Limb (tissue), 2 donors: ENCODE data around the gene PTGDR2.

Source experiments
- DNase-seq, 2 donors: peaks; one replicate each; pipeline ENCODE4 v3.0.0-alpha.2; 2016; ENCODE audit errors: extremely low spot score in 2 of 2

PTGDR2 gene

DNA sequence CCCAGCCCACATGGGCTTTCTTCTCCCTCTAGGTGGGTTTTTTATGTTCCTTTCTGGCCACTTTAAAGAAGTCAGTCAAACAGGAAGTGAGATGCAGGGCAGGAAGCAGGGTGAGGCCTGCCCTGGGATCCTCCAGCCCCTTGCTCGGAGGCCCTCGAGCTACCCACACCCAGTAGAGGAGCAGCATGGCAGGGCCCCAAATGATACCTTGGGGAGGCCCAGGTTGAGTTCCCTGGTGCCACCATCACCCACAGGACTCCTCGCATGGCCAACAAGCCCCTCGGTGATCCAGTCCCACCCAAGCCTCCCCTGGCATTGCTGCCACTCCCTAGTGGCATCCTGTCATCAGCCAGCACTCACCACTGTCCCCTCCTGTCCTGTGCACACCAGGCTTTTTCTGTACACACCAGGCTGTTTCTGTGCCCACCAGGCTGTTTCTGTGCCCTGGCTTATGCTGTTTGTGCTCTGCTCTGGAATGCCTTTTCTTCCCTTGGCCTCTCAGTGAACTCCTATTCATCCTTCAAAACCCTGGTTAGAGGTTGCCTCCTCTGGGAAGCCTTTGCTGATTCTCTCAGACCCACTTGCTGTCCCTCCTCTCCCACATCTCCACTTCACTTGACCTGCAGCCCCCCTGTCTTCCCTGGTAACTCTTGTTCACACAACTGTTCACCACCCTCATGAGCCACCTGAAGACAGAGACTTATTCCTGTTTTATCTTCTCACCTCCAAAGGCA, 3.1 kb upstream of the PTGDR2 start:
- DNase-seq = no peak

GRCh38 chr11:60858236-60858635, 2.5 kb upstream of the PTGDR2 start:
- DNase-seq = no peak

DNA sequence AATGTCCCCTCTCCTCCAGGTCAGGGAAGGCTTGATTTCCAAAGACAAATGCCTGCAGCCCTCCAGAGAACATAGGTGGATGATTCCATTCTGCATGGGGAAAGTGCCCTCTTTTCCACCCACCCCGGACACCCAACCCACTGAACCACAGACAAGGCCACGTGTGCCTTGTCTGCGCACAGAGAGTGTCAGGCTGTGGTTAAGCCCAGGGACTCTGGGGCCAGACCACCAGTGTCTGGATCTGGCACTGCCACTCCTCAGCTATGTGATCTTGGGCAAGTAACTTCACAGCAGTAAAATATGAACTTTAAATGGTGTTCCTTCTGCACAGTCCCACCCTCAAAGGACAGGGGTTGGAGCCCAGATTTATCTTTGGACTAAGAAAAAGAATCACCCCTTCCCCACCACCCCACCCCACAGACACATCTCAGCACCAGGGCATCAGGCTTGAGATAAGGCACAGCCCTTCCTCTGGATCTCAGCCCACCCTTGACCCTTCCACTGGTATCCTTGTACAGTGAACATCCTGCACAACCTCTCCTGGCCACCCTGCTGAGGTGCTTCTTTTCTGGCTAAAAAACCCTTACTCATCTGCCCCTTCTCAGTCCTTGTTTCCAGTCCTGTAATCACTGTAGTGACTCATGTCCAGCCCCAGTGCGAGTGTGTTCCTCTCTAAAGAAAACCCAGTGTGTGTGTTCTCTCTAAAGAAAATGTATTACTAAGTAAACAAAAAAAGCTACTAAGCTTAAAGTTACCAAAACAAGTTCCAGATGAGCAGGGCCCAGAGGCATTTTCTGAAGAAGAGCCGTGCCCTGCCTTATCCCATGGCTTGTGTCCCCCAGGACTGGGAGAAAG, 1.9 kb upstream of the PTGDR2 start:
- no peak for DNase-seq

- no peak for DNase-seq
These were observed 664 bp downstream of the PTGDR2 start for GRCh38 chr11:60854847-60855725.

- DNase-seq = no peak
These were observed 1.5 kb downstream of the PTGDR2 start for GRCh38 chr11:60854140-60854846.

DNA sequence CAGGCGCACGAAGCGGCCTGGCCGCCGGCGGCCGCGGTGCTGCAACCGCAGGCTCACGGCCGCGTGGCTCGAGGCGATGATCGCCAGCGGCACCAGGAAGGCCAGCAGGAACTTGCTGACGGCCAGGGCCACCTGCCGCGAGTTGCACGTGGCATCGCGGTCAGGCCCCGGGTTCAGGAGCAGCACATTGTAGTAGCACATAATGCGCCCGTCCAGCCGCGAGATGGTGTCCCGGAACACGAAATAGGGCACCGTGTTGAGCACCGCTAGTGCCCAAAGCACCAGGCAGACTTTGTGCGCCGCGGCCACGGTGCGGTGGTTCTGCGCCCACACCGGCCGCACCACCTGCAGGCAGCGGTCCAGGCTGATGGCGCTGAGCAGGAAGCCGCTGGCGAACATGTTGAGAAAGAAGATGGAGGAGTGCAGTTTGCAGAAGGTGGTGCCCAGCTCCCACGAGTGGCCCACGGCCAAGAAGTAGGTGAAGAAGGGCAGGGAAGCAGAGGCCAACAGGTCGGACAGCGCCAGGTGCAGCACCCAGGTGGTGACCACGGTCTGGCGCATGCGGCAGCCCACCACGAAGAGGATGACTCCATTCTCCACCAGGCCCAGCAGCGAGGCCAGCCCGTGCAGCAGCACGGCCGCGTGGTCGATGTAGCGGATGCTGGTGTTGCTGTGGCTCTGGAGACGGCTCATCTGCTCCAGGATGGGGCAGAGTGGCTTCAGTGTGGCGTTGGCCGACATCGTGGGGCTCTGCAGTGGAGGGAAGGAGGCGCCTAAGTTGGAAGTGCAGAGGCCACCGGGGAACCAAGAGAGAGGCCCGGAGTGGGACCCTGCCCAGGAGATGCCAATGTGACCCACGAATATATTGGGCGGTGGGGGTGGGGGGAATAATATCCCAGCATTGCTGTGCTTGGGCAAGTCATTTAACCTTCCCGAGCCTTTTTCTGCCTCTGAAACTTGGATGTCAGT, 2.5 kb downstream of the PTGDR2 start:
- DNase-seq = no peak

- DNase-seq = peak in 1 of 2 donors; percentile 51
These were observed 3.4 kb downstream of the PTGDR2 start for GRCh38 chr11:60852117-60852981.

DNA sequence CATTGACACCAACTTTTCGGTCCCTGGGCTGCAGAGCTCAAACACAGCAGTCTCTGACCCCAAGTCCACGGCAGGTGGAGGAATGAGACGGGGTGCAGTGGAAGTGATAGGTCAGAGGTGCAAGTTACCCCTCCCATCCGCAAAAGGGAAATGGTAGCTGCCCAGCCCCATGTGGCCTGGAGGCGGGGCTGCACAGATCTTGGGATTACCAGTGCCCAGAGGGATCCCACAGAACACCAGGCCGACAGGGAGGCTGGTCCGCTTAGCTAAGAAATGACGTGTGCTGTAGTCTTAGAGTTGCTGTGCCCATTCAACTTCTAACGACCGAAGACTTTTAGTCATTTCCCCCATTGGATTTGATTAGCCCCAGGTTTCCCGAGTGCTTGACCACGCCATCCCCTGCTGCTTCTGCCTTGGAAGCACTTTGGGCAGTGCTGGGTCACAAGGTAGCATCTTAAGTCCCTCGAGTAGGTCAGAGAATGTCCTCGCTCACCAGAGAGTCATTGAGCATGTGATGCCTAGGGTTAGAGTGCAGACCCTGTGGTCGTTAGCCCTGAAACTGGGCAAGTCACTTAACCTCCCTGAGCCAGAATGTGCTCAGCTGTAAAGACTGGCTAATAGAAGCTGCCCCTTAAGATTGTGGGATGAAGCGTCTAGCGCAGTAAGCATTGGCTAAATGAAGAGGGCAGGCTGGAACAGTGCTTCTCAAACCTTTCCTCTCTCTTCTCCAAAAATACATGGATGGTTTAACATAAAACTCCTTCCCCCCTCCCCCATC, 4.2 kb downstream of the PTGDR2 start:
- DNase-seq = no peak

GRCh38 chr11:60849641-60850520, 5.9 kb downstream of the PTGDR2 start:
- no peak for DNase-seq

DNA sequence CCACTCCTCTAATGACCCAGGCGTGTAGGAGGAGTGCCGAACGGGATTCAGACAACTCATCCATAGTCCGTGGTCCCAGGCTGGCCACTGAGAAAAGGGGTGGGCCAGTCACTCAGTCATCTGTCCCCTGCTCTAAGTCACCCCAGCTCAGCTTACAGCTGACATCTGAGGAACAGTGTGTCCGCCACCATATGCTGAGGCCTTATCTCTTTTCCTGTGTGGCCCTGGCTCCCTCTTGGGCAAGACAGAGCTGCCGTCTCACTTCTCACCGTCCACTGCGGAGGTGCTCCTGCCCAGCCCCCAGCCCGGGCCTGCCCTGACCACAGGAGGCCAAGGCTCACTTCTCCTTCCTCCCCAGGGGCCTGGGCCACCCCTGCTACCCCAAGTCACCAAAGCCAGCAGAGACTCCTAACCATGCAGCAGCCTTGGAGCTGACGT, 7.0 kb downstream of the PTGDR2 start:
- no peak for DNase-seq

DNA sequence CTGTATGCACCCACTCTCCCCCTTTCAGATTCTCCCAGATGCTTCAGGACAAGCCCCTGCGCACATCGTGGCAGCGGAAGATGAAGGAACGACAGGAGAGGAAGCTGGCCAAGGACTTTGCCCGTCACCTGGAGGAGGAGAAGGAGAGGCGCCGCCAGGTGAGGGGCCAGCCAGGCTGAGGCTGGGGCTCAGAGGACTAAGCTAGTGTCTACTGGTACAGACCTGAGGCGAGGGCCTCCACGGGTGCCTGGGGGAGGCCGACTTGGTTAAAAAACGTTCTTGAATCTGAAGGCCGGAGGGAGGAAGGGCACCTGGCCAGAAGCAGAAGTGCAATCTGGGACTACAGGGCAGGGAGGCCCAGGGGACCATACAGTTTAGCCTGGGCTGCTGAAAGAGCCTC, 7.9 kb downstream of the PTGDR2 start:
- no peak for DNase-seq

GRCh38 chr11:60847281-60847680, 8.5 kb downstream of the PTGDR2 start:
- no peak for DNase-seq

DNA sequence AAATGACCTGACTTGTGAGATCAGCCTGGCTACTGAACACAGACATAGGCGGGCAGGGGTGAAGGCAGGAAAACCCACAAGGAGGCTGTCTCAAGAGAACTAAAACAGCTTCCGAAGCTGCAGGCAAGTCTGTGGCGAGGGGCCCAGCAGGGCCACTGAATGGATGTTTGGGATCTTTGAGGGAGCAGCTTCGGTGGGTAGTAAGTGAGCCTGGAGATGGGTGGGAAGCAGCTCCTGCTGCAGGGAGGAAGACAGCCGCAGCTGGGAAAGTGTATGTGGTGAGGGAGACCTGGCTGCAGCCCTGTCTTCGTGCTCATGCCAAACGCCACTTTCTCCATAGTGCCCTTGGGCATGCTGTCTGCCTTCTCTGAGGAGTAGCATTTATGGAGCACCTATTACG, 10.4 kb downstream of the PTGDR2 start:
- DNase-seq = no peak

DNA sequence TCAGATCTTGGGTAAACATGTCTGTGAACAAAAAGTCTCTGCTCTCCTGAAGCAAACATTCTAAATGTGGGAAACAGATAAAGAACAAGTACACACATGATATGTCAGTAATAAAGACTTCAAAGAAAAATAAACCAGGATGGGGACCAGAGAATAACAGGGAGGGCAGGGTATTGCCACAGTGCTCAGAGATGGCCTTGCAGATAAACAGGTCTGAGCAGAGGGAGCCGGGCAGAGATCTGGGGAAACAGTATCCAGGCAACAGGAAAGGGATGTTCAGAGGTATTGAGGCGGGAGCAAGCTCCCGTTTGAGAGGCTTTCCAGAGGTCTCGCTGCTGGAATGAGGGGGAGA, 10.9 kb downstream of the PTGDR2 start:
- DNase-seq = no peak

DNA sequence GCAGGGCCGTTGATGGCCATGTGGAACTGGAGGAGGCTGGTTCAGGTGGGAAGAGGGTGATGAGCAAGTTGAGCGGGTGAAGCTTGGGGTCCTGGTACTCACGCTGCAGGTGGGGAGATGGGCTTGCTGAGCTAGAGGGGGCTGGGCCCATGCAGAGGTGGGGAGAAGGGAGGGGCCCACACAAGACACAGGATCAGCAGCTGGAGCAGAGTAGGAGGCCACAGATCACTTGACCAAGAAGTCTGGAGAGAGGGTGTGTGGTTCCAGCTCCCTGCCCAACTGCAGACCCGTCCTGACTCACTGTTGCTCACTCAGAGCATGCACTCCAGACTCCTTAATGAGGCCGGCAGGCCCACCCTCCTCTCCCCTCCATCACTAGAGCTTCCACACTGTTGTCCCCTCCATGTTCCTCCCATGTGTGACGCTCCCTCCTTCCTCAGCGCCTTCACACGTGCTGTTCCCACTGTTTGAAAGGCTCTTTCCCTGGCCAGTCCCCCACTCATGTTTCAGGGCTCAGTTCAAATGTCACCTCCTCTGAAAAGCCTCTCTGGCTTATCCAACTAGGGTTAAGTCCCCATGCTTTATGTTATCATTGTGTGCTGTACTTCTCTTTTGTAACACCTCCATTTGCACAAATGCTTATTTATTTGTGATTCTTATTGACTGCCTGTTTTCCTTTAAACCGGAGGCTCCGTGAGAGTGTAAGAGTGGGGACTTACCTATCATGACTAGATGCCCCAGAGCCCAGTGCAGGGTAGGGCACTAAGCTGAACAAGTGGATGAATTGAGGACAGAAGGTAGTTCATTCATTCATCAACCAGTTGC, 11.5 kb downstream of the PTGDR2 start:
- DNase-seq = no peak
